Measurements from ENCODE around the gene HOXA4. TPM values are rescaled to one million over a fixed set of nuclear protein-coding genes. Genes with fewer than 3 reads are reported as not detected.
A peak's percentile ranks its signal among the peaks of the same experiment; 100 is the strongest.

The HOXA4 gene
- total RNA-seq, 1 donor from 2014 or later: 0.26 TPM

GRCh38 chr7:27106181-27106900 is 24.2 kb downstream of the HOXA4 start:
- DNase-seq (ENCODE audit: low read depth, low spot score): no peak

- DNase-seq (ENCODE audit: low read depth, low spot score): no peak
These were observed 25.1 kb downstream of the HOXA4 start for GRCh38 chr7:27105301-27106031.

GRCh38 chr7:27104341-27105058 is 26.1 kb downstream of the HOXA4 start:
- DNase-seq (ENCODE audit: low read depth, low spot score): no peak

GRCh38 chr7:27103489-27104226 is 26.9 kb downstream of the HOXA4 start:
- DNase-seq (ENCODE audit: low read depth, low spot score): no peak

- DNase-seq (ENCODE audit: low read depth, low spot score): no peak
These were observed 27.7 kb downstream of the HOXA4 start, which contains the start of gene HOXA2 for GRCh38 chr7:27102581-27103442. TSS of gene HOXA2 (minus strand) at chr7:27102683. CDS start at chr7:27102500, 183 bp downstream.

DNA sequence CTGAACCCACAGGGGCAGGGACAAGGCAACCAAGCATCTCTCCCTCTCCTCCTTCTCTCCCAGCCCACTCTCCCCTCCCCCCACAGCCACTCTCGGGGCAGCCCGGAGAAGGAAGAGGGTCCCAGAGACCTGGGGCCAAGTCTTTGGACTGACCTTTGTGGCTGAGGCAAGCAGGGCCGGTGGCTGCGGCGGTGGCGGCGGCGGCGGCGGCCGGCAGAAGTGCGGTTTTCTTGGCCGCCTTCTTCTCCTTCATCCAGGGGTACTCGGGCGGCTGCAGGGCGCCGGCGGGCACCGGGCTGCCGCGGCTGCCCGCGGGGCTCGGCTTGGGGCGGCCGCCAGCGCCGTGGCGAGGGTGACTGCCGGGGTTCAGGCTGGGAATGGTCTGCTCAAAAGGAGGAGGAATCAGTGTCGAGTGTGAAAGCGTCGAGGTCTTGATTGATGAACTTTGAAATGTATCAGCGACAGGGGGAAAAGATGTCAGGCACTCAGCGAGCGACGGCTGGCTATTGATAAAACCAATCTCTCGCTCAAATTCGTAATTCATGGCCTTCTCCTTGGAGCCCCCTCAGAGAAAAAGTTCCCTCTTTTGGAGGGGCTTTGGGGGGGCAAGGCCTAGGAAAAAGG is 28.5 kb downstream of the HOXA4 start:
- DNase-seq (ENCODE audit: low read depth, low spot score): no peak

DNA sequence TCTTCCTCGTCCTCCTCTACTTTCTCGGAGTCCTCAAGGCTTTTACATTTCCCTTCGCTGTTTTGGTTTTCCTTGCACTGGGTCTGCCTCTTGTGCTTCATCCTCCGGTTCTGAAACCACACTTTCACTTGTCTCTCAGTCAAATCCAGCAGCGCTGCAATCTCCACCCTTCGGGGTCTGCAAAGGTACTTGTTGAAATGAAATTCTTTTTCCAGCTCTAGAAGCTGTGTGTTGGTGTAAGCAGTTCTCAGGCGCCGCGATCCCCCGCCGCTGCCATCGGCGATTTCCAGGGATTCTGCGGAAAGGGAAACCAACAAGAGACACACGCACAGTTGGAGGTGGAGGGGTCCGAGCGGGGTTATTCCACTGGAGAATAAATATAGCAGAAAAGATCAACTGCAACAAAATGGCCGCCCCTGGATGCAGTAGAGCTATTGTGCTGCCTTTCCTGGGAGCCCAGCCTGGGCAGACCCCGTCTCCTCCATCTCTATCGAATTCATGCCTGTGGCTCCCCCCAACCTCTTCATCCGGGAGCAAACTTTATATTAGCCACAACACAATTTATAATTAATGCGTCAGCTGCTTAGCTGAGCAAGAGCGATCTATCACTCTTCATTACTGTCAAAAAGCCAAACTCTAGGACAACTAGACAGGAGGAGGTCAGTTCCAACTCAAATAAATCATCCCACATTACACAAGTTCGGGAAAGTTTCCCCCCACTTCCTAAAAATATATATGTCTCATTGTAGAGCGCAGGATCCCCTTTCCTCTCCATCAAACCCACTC is 29.2 kb downstream of the HOXA4 start:
- DNase-seq (ENCODE audit: low read depth, low spot score): no peak

DNA sequence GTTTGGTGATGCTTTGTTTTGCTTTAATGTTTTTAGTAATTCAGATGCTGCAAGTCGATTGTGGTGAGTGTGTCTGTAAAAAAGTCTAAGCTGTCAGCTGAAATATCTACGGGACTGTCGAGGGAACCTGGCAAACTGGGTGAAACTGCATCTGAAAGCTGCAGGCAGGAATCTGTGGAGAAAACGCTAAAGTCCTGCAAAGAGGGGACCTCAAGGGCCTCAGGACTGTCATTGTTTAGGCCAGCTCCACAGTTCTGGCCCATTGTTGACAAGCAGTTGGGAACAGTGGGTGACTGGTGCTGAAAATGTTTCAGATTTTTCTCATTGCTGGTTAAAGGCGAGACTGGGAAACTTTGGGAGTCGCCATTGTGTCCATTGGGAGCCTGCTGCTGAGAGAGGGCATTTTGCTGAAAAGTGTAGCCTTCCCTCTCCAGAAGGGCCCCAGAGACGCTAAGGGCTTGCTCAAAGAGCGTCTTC is 29.8 kb downstream of the HOXA4 start:
- DNase-seq (ENCODE audit: low read depth, low spot score): no peak

GRCh38 chr7:27099453-27100370 is 30.8 kb downstream of the HOXA4 start:
- DNase-seq (ENCODE audit: low read depth, low spot score): no peak

DNA sequence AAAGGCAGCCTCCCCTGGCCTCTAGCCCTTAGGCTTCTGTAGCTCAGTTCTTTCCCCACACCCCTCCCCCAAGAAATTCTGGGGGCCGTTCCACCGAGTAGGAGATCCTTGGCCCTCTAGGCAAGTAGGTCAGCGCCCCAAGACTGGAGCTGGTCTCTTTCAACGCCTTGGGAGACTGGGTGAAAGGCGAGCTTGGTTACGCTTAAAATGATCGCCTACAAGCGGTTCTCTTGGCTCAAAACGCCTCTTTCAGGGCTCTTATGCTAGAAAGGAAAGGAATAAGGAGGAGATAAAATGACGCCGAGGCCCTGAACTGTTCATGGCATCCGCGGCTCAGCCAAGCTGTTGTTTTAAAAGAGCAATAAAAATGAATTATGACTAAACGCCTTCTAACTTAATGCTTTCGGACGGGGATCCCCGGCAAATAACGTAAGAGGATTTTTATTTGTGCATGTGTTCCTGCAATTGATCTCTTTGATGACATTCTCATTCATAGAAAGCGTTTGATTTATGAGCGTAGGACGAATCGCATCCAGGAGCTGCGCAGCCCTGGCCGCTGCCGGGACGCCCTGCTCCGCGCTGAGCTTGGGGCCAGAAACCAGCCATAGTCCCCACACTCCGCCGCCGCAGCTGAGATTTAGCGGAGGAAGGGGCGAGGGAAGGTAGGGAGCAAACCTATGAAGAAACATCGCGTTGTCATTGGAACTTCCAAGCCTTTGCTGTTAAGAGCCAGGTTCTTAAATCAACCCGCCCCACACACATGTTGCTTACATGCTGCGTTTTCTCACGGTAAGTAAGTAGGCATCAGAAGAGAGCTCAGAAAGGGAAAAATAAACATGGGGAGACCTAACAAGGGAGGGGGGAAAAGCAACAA is 31.7 kb downstream of the HOXA4 start:
- DNase-seq (ENCODE audit: low read depth, low spot score): no peak

- no peak for DNase-seq (ENCODE audit: low read depth, low spot score)
These were observed 32.6 kb downstream of the HOXA4 start for GRCh38 chr7:27097686-27098577.

GRCh38 chr7:27096768-27097514 is 33.6 kb downstream of the HOXA4 start:
- DNase-seq (ENCODE audit: low read depth, low spot score): no peak

- peak; percentile 85 for DNase-seq (ENCODE audit: low read depth, low spot score)
These were observed 34.4 kb downstream of the HOXA4 start, which contains the start of gene HOXA1 for GRCh38 chr7:27095897-27096767. TSS of gene HOXA1 (minus strand) at chr7:27096000. CDS start at chr7:27095912, 88 bp downstream.

All from pulmonary artery endothelial cell (primary cell).